ENCODE measurements around the gene LHX2. TPM values are rescaled to one million over a fixed set of nuclear protein-coding genes. Genes with fewer than 3 reads are reported as not detected.

Gene LHX2
- total and polyA plus RNA-seq, 10 donors, result 0.20 to 0.35 (median 0.28) TPM; not detected in 5

- no peak overlapping the region for H3K27ac ChIP-seq
- DNase-seq, result no peak
- no peak for TF ChIP-seq POLR2A (IDR thresholded peaks at IDR 0.05)
- TF ChIP-seq CTCF (IDR thresholded peaks at IDR 0.05 in 8 of 11, conservative IDR thresholded peaks at IDR 0.05 in 3 of 11), result no peak
- TF ChIP-seq POLR2AphosphoS5 (IDR thresholded peaks at IDR 0.05), result no peak
- peaks cover 0 to 59% (median 36%) of the 10 kb centered on the region in 6 donors for H3K4me1 ChIP-seq
- H3K27me3 ChIP-seq (replicated peaks in 1 of 7), result peaks cover 26 to 100% (median 81%) of the 10 kb centered on the region in 7 donors
- intact Hi-C loops (cut with DNase I; ENCODE audit: low total_unique reads), result no loop called here
- H3K36me3 ChIP-seq, result no peaks in the 10 kb centered on the region
- peaks cover 0 to 4% (median 0%) of the 10 kb centered on the region in 8 donors for H3K9me3 ChIP-seq
- H3K4me3 ChIP-seq, result no peak overlapping the region
- WGBS, 5 donors, result 20 to 38% (median 31%) methylated on average over 5 of the region's 5 CpGs
Measured at GRCh38 chr9:124021385-124021769, 9.8 kb downstream of the LHX2 start.

- no peak overlapping the region for H3K27ac ChIP-seq
- peaks cover 0 to 48% (median 25%) of the 10 kb centered on the region in 6 donors for H3K4me1 ChIP-seq
- peaks cover 23 to 94% (median 70%) of the 10 kb centered on the region in 7 donors for H3K27me3 ChIP-seq (replicated peaks in 1 of 7)
- H3K4me3 ChIP-seq, result no peak overlapping the region
- WGBS, 5 donors, result 6 to 16% (median 9%) methylated on average over 31 to 38 of the region's 38 CpGs
- no peaks in the 10 kb centered on the region for H3K36me3 ChIP-seq
- intact Hi-C loops (cut with DNase I; ENCODE audit: low total_unique reads), result no loop called here
- DNase-seq, result peak; percentile 32
- TF ChIP-seq POLR2AphosphoS5 (IDR thresholded peaks at IDR 0.05) (no peak), CTCF (IDR thresholded peaks at IDR 0.05 in 8 of 11, conservative IDR thresholded peaks at IDR 0.05 in 3 of 11) (no peak), POLR2A (IDR thresholded peaks at IDR 0.05) (no peak)
- peaks cover 0 to 4% (median 0%) of the 10 kb centered on the region in 8 donors for H3K9me3 ChIP-seq
Measured at GRCh38 chr9:124022201-124023121, 10.9 kb downstream of the LHX2 start.

- intact Hi-C loops (cut with DNase I; ENCODE audit: low total_unique reads), result no loop called here
- WGBS, 5 donors, result 63 to 74% (median 71%) methylated on average over 2 of the region's 2 CpGs
- no peak overlapping the region for H3K4me3 ChIP-seq
- H3K36me3 ChIP-seq, result no peaks in the 10 kb centered on the region
- H3K9me3 ChIP-seq, result no peaks in the 10 kb centered on the region
- H3K27ac ChIP-seq, result no peak overlapping the region
- peaks cover 10 to 94% (median 54%) of the 10 kb centered on the region in 7 donors for H3K27me3 ChIP-seq (replicated peaks in 1 of 7)
- H3K4me1 ChIP-seq, result peaks cover 0 to 32% (median 10%) of the 10 kb centered on the region in 6 donors
- peak; percentile 44 for DNase-seq
- TF ChIP-seq POLR2A (IDR thresholded peaks at IDR 0.05), result no peak
- TF ChIP-seq POLR2AphosphoS5 (IDR thresholded peaks at IDR 0.05), result no peak
- TF ChIP-seq CTCF (IDR thresholded peaks at IDR 0.05 in 8 of 11, conservative IDR thresholded peaks at IDR 0.05 in 3 of 11), result no peak
Measured at GRCh38 chr9:124024107-124024506, 12.5 kb downstream of the LHX2 start.

- 65 to 81% (median 78%) methylated on average over 6 to 12 of the region's 12 CpGs for WGBS, 5 donors
- Histone ChIP-seq H3K9me3 (no peaks in the 10 kb centered on the region), H3K4me1 (peaks cover 0 to 4% (median 0%) of the 10 kb centered on the region in 6 donors), H3K27ac (no peak overlapping the region), H3K27me3 (replicated peaks in 1 of 7) (peaks cover 0 to 92% (median 16%) of the 10 kb centered on the region in 7 donors), H3K4me3 (no peak overlapping the region), H3K36me3 (no peaks in the 10 kb centered on the region)
- DNase-seq, result no peak
- TF ChIP-seq POLR2AphosphoS5 (IDR thresholded peaks at IDR 0.05) (no peak), CTCF (IDR thresholded peaks at IDR 0.05 in 8 of 11, conservative IDR thresholded peaks at IDR 0.05 in 3 of 11) (no peak), POLR2A (IDR thresholded peaks at IDR 0.05) (no peak)
- intact Hi-C loops (cut with DNase I; ENCODE audit: low total_unique reads), result no loop called here
Measured at GRCh38 chr9:124029617-124030016, 18.0 kb downstream of the LHX2 start.
